A673 (cell line): ENCODE data around the gene CTNNA2. TPM values are rescaled to one million over a fixed set of nuclear protein-coding genes. Genes with fewer than 3 reads are reported as not detected.

Experiments
- BruUV-seq: library from RNA; stranded (reverse); fragments of 400-500 nt; replicated peaks from 2 replicates; lab custom pipeline; 2021; lab: Mats Ljungman, UMichigan
- CTCF ChIA-PET: fragments of 300-600 bp; sonication (Branson Sonifier 250); formaldehyde crosslinking; loops from one replicate; lab custom pipeline; 2022; ENCODE audit warnings: antibody characterized with exemption; lab: Charles Lee
- POLR2A ChIA-PET: fragments of 300-600 bp; sonication (Branson Sonifier 250); formaldehyde crosslinking; loops from one replicate; lab custom pipeline; 2022; ENCODE audit warnings: antibody characterized with exemption; ENCODE audit not compliant: low non-redundant PET; lab: Charles Lee
- DNase-seq: peaks from one replicate; pipeline ENCODE4 v3.0.0-alpha.2; 2015; ENCODE audit warnings: low spot score
- H3K27ac ChIP-seq: fragments of 200-600 bp; sonication (generic); 2 replicates; pipeline ENCODE4 v1.5.1; 2016; ENCODE audit warnings: mixed run types, low read depth, mild to moderate bottlenecking, mixed read lengths, antibody characterized with exemption, low read length; ENCODE audit not compliant: poor library complexity, severe bottlenecking
- H3K27me3 ChIP-seq: fragments of 200-600 bp; sonication (generic); replicated peaks from 2 replicates; pipeline ENCODE4 v1.6.1; 2017; ENCODE audit warnings: mixed run types, low read depth, mild to moderate bottlenecking, mixed read lengths, antibody characterized with exemption, low read length; ENCODE audit not compliant: insufficient read depth, poor library complexity
- H3K36me3 ChIP-seq: fragments of 200-600 bp; sonication (generic); 2 replicates; pipeline ENCODE4 v1.6.1; 2016; ENCODE audit warnings: mixed run types, mild to moderate bottlenecking, mixed read lengths, antibody characterized with exemption, low read length; ENCODE audit not compliant: insufficient read depth, poor library complexity, severe bottlenecking
- H3K4me1 ChIP-seq: fragments of 200-600 bp; sonication (generic); 2 replicates; pipeline ENCODE4 v1.6.1; 2017; ENCODE audit warnings: mixed run types, mild to moderate bottlenecking, mixed read lengths, antibody characterized with exemption, low read length; ENCODE audit not compliant: insufficient read depth, poor library complexity, severe bottlenecking
- H3K4me3 ChIP-seq: fragments of 200-600 bp; sonication (generic); 2 replicates; pipeline ENCODE4 v1.5.1; 2016; ENCODE audit warnings: low read depth, mixed run types, mild to moderate bottlenecking, mixed read lengths, low read length; ENCODE audit not compliant: poor library complexity, severe bottlenecking
- H3K9me3 ChIP-seq: fragments of 200-600 bp; sonication (generic); 2 replicates; pipeline ENCODE4 v1.6.1; 2016; ENCODE audit warnings: mixed run types, low read depth, mild to moderate bottlenecking, mixed read lengths, antibody characterized with exemption, low read length; ENCODE audit not compliant: poor library complexity, severe bottlenecking
- CTCF ChIP-seq: fragments of 300-800, 200-600 bp; sonication (generic); conservative IDR thresholded peaks from 2 replicates; pipeline ENCODE4 v1.5.1; 2017; ENCODE audit warnings: low read depth, mild to moderate bottlenecking, antibody characterized with exemption, low read length, moderate library complexity, mixed read lengths
- EZH2 ChIP-seq: fragments of 200-600 bp; sonication (generic); IDR thresholded peaks from 2 replicates; pipeline ENCODE4 v1.6.1; 2017; ENCODE audit warnings: borderline replicate concordance, low read depth, mild to moderate bottlenecking, mixed read lengths, antibody characterized with exemption, low read length; ENCODE audit not compliant: poor library complexity, severe bottlenecking
- intact Hi-C: fragments of 100-400 bp; cut with micrococcal nuclease; formaldehyde crosslinking; loops from one replicate; pipeline ENCODE4 v1.10.0; 2022; ENCODE audit not compliant: unreplicated experiment
- total RNA-seq: library from RNA; stranded (reverse); gene quantifications from 2 replicates; pipeline ENCODE4 v1.2.3, GENCODE V29; 2021

Gene CTNNA2
- total RNA-seq, 1 experiment from 2014 or later = not detected

DNA sequence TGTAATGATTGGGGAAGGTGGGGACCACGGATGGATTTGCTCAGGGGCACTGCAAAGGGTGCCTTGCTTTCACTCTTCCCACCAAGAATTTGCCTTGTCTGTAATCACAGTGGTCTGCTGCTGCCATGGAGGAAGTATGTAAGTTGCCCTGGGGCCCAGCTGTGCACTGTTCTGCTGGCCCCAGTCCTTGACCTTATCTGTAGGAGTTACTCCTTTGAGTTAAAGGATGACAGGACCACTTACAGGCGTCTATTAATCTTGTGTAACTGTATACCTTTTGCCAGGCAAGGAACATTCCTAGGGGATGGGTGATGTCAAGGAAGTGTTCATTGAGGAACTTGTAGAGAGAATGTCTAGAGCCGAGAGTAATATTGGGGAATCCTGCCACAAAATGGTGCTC lies 1004.5 kb downstream of the CTNNA2 start:
- Histone ChIP-seq H3K4me3 (no peak overlapping the region), H3K27me3 (no peaks in the 10 kb centered on the region), H3K36me3 (no peaks in the 10 kb centered on the region), H3K4me1 (no peaks in the 10 kb centered on the region), H3K27ac (no peak overlapping the region), H3K9me3 (no peaks in the 10 kb centered on the region)
- CTCF ChIA-PET = no interaction called here
- no TSS peak for BruUV-seq
- intact Hi-C loops = no loop called here
- DNase-seq = no peak
- no peak for TF ChIP-seq EZH2
- no peak for TF ChIP-seq CTCF
- POLR2A ChIA-PET = no interaction called here

DNA sequence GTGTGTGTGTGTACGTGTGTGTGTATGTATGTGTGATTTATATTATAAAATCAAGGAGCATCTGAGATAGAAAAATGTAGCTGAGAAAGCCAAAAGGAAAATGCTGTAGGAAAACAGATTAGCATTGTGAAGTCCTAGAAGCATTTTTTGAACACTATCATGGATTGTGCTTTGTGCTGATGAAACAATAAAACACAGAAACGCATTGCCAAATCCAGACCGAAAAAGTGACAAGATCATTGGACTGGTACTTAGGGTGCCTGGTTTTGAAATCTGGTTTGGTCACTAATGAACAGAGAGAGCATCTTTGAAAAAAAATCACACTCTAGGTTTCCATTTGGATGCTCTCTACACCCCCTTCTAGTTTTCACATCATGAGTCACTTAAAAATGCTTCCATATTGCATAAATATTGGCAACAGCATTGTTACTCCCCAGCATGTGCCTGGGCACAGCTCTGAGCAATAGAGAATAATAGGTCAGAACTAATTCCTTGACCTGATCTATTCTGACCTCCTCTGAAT lies 1006.3 kb downstream of the CTNNA2 start:
- intact Hi-C loops = no loop called here
- Histone ChIP-seq H3K27me3 (no peaks in the 10 kb centered on the region), H3K4me1 (no peaks in the 10 kb centered on the region), H3K27ac (no peak overlapping the region), H3K36me3 (no peaks in the 10 kb centered on the region), H3K9me3 (no peaks in the 10 kb centered on the region), H3K4me3 (no peak overlapping the region)
- TF ChIP-seq EZH2 (no peak), CTCF (no peak)
- no peak for DNase-seq
- ChIA-PET CTCF (no interaction called here), POLR2A (no interaction called here)
- BruUV-seq = no TSS peak

GRCh38 chr2:80519699-80520291 lies 1006.9 kb downstream of the CTNNA2 start:
- Histone ChIP-seq H3K4me3 (no peak overlapping the region), H3K4me1 (no peaks in the 10 kb centered on the region), H3K9me3 (no peaks in the 10 kb centered on the region), H3K27me3 (no peaks in the 10 kb centered on the region), H3K36me3 (no peaks in the 10 kb centered on the region), H3K27ac (no peak overlapping the region)
- no TSS peak for BruUV-seq
- no peak for TF ChIP-seq EZH2
- TF ChIP-seq CTCF = no peak
- intact Hi-C loops = no loop called here
- CTCF ChIA-PET = no interaction called here
- POLR2A ChIA-PET = no interaction called here
- DNase-seq = no peak
